Measurements from ENCODE around the gene USP7.
A peak's percentile ranks its signal among the peaks of the same experiment; 100 is the strongest.

The USP7 gene

GRCh38 chr16:8951447-8952280 is 12.0 kb downstream of the USP7 start:
- TF ChIP-seq POLR2A (IDR thresholded peaks at IDR 0.05; ENCODE audit: low read length) (no peak), GATA1 (IDR thresholded peaks at IDR 0.05; ENCODE audit: low read depth, low read length) (no peak)
- DNase-seq = no peak

GRCh38 chr16:8950580-8951077 is 13.1 kb downstream of the USP7 start:
- DNase-seq = no peak
- TF ChIP-seq POLR2A (IDR thresholded peaks at IDR 0.05; ENCODE audit: low read length) (no peak), GATA1 (IDR thresholded peaks at IDR 0.05; ENCODE audit: low read depth, low read length) (no peak)

DNA sequence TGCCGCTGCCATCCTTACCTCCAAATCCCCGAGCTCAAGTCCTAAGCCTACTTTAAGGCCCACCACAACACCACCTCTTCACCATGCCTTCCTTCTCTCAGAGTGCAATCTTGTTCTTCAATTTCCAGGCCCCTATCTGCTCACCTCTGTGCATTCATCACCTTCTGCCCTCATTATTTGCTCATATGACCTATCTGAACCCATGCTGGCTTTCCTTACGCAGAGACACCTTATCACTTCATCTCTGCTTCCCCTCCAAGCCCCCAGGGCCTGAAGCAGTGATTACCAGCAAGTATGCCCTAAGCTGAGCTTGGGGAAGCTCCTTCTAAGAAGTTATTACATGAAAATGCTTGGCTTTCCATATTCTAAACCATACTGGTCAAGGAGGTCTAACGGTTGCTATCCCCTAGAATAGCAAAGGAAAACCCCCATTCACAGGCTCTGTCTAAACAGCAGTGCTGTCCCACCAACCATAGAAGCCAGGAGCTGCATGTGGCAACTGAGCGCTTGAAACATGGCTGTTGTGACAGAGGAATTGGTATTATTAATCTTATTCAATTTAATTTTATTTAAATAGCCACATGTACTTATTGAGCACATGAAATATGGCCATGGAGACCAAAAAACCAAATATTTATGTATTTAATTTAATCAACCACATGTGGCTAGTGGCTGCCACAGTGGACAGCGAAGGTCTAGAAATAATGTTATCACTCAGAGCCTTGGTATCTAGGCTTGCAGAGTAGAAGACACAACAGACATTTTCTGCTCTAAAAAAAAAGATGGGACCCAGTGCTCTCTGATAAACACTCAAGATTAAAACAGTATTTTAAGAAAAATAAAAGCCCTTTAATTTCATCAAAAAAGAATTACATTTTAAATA is 13.9 kb downstream of the USP7 start:
- TF ChIP-seq POLR2A (IDR thresholded peaks at IDR 0.05; ENCODE audit: low read length) = no peak
- TF ChIP-seq GATA1 (IDR thresholded peaks at IDR 0.05; ENCODE audit: low read depth, low read length) = no peak

GRCh38 chr16:8948831-8949230 is 14.9 kb downstream of the USP7 start:
- TF ChIP-seq POLR2A (IDR thresholded peaks at IDR 0.05; ENCODE audit: low read length) = no peak
- TF ChIP-seq GATA1 (IDR thresholded peaks at IDR 0.05; ENCODE audit: low read depth, low read length) = no peak
- no peak for DNase-seq

More for the DNA sequence above, 13.9 kb downstream of the USP7 start:
- DNase-seq = peak; percentile 15 to 21

DNA sequence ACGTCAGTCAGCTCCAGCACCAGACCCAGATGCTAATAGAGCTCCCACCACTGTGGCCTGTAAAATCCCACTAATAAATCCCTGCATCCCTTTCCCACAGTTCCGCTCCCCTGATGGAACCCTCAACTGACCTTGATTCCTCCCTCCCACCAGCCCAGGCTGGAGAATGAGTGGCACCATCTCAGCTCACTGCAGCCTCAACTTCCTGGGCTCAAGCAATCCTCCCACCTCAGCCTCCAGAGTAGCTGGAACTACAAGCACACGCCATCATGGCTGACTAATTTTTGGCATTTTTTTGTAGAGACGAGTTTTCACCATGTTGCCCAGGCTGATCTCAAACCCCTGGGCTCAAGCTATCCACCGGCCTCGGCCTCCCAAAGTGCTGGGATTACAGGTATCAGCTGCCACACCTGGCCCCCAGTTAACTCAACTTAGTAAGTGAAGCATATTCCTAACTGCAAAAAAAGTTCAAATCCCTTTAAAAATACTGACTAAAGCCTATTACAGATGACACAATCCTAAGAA is 15.6 kb downstream of the USP7 start:
- no peak for DNase-seq
- no peak for TF ChIP-seq POLR2A (IDR thresholded peaks at IDR 0.05; ENCODE audit: low read length)

DNA sequence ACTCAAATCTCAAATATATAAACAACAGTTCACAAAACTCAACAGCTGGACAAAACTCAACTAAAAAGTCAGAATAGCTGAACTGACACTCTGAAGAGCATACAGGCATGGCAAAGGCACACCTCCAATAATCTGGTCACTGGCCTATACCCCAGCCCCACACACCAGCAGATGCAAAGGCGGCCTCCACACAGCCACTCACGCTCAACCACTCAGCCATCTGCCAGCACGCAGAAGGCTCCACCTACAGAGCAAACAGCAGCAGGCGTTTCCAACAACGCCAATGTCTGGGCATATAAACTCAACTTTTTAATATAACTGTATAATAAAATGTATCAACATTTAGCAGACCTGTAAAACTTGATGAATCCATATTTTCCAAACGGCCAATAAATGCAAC is 17.2 kb downstream of the USP7 start:
- no peak for DNase-seq
- TF ChIP-seq GATA1 (IDR thresholded peaks at IDR 0.05; ENCODE audit: low read depth, low read length) = no peak
- no peak for TF ChIP-seq POLR2A (IDR thresholded peaks at IDR 0.05; ENCODE audit: low read length)

GRCh38 chr16:8945626-8946296 is 17.9 kb downstream of the USP7 start:
- TF ChIP-seq POLR2A (IDR thresholded peaks at IDR 0.05; ENCODE audit: low read length) (no peak), GATA1 (IDR thresholded peaks at IDR 0.05; ENCODE audit: low read depth, low read length) (no peak)
- no peak for DNase-seq

GRCh38 chr16:8943966-8944759 is 19.5 kb downstream of the USP7 start:
- DNase-seq = no peak
- no peak for TF ChIP-seq GATA1 (IDR thresholded peaks at IDR 0.05; ENCODE audit: low read depth, low read length)
- no peak for TF ChIP-seq POLR2A (IDR thresholded peaks at IDR 0.05; ENCODE audit: low read length)

DNA sequence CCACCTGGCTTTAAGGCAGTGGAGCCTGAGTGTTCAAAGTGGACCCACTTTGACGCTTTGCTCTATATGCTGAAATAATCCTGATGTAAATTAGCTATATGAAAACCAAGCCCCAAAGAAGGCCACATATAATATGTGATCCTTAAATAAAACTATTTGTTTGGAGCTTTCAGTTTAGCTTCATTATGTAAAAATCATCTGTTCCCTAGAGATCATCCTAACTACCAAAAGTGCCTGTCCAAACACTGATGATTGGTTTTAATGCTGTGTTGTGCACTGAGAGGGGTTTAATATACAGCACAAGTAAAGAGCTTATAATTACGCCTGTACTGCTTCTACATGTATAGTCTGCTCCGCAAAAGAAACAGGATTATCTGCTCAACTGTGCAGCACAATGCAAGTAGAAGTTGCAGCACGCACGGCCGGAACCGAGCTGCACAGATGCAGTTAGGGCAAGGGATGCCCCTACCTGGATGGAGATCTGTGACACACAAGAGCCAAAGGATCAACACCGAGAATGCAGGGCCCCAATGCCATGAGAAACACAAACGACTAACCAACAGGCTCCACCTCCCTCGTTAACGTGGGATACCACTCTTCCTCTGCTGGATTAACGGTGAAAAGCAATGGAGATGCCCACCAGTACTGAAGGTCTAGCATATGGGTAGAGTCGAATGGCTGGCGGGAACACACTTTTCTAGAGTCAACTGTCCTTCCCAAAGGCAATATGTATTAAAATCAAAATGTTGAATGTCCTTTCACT is 20.5 kb downstream of the USP7 start:
- DNase-seq = no peak
- TF ChIP-seq POLR2A (IDR thresholded peaks at IDR 0.05; ENCODE audit: low read length) (no peak), GATA1 (IDR thresholded peaks at IDR 0.05; ENCODE audit: low read depth, low read length) (no peak)

- peak in 1 of 2 experiments; percentile 5 for DNase-seq
- TF ChIP-seq POLR2A (IDR thresholded peaks at IDR 0.05; ENCODE audit: low read length) = no peak
- no peak for TF ChIP-seq GATA1 (IDR thresholded peaks at IDR 0.05; ENCODE audit: low read depth, low read length)
Measured at GRCh38 chr16:8941718-8942344, 21.9 kb downstream of the USP7 start.

GRCh38 chr16:8937803-8938202 is 25.9 kb downstream of the USP7 start:
- no peak for DNase-seq
- TF ChIP-seq POLR2A (IDR thresholded peaks at IDR 0.05; ENCODE audit: low read length) (no peak), GATA1 (IDR thresholded peaks at IDR 0.05; ENCODE audit: low read depth, low read length) (no peak)

- DNase-seq = peak; percentile 50 to 71
- TF ChIP-seq GATA1 (IDR thresholded peaks at IDR 0.05; ENCODE audit: low read depth, low read length) (no peak), POLR2A (IDR thresholded peaks at IDR 0.05; ENCODE audit: low read length) (no peak)
Measured at GRCh38 chr16:8936421-8936820, 27.3 kb downstream of the USP7 start.

All from erythroblast (primary cell).